K562 (cell line): Measurements from ENCODE around the gene INPP4B. TPM values are rescaled to one million over a fixed set of nuclear protein-coding genes. Genes with fewer than 3 reads are reported as not detected.

Experiments
- ATAC-seq: fragments of 200-7000 bp; cut with Tn5 transposase; 3 replicates; pipeline ENCODE4 v1.9.1; 2020; ENCODE audit warnings: moderate library complexity
- BruUV-seq: library from RNA; stranded (reverse); fragments of 400-500 nt; replicated peaks from 2 replicates; lab custom pipeline; 2021; lab: Mats Ljungman, UMichigan
- CTCF ChIA-PET: fragments of 300-600 bp; formaldehyde crosslinking; extraction: SDS; loops from one replicate; lab custom pipeline; 2021; ENCODE audit warnings: low intra/inter-chr PET ratio; lab: Yijun Ruan, JAX
- POLR2A ChIA-PET: fragments of 300-600, 350-650 bp; sonication (Branson Sonifier 250); formaldehyde crosslinking; extraction: SDS; loops from one replicate; lab custom pipeline; 2021; ENCODE audit warnings: antibody characterized with exemption, inconsistent platforms; lab: Yijun Ruan, JAX
- DNase-seq, 4 experiments: peaks; one replicate each; pipeline versions ENCODE4 v3.0.0 to v3.0.0-alpha.2; 2011 to 2018; ENCODE audit warnings: low spot score in 3 of 4, mixed read lengths in 3 of 4; ENCODE audit errors: extremely low read depth in 1 of 4
- FAIRE-seq: peaks from 2 replicates; lab custom pipeline; 2011; peaks lifted over from hg19 to GRCh38; lab: Jason Lieb, UNC
- H2AFZ ChIP-seq: 2 replicates; pipeline ENCODE4 v1.6.0; 2011; ENCODE audit warnings: low read depth, low read length, control low read depth, inconsistent platforms
- H3K27ac ChIP-seq: fragments of 200-600 bp; 3 replicates; pipeline ENCODE4 v1.8.0; 2011; ENCODE audit warnings: low read depth, mild to moderate bottlenecking, control low read depth, inconsistent platforms, low read length, moderate library complexity, mixed read lengths; ENCODE audit errors: extremely low read depth
- H3K27me3 ChIP-seq, 2 experiments: fragments of 300-600 bp in 1 of 2; 2 replicates in 1 of 2; 3 replicates in 1 of 2; pipeline versions ENCODE4 v1.6.0 to v1.8.0; 2011; ENCODE audit warnings: inconsistent platforms in 2 of 2, low read length in 2 of 2, mild to moderate bottlenecking in 1 of 2, mixed read lengths in 1 of 2, moderate library complexity in 1 of 2; ENCODE audit not compliant: control insufficient read depth in 2 of 2, insufficient read depth in 2 of 2
- H3K36me3 ChIP-seq: fragments of 300-600 bp; 3 replicates; pipeline ENCODE4 v1.8.0; 2011; ENCODE audit warnings: mild to moderate bottlenecking, low read length, inconsistent platforms; ENCODE audit not compliant: control insufficient read depth, insufficient read depth
- H3K4me1 ChIP-seq, 2 experiments: fragments of 200-600 bp in 1 of 2; replicated peaks in 1 of 2; 2 replicates in 1 of 2; 3 replicates in 1 of 2; pipeline versions ENCODE4 v1.5.1 to v1.8.0; 2011; ENCODE audit warnings: inconsistent platforms in 2 of 2, low read length in 2 of 2, mild to moderate bottlenecking in 1 of 2, mixed read lengths in 1 of 2, moderate library complexity in 1 of 2; ENCODE audit not compliant: control insufficient read depth in 2 of 2, insufficient read depth in 2 of 2
- H3K4me2 ChIP-seq: 2 replicates; pipeline ENCODE4 v1.6.1; 2011; ENCODE audit warnings: low read length, control low read depth, inconsistent platforms, mixed read lengths; ENCODE audit not compliant: insufficient read depth
- H3K4me3 ChIP-seq: fragments of 200-600 bp; sonication (generic), shearing (Covaris generic); 2 replicates; pipeline ENCODE4 v1.5.1; 2016; ENCODE audit warnings: control low read depth, inconsistent platforms
- H3K79me2 ChIP-seq: fragments of 200-600 bp; 3 replicates; pipeline ENCODE4 v1.8.0; 2011; ENCODE audit warnings: low read length, inconsistent platforms; ENCODE audit not compliant: control insufficient read depth, insufficient read depth
- H3K9ac ChIP-seq, 2 experiments: 2 replicates each; pipeline versions ENCODE4 v1.6.0 to v1.6.1; 2011; ENCODE audit warnings: low read depth in 2 of 2, low read length in 2 of 2, control low read depth in 1 of 2, inconsistent platforms in 1 of 2, mild to moderate bottlenecking in 1 of 2, mixed read lengths in 1 of 2; ENCODE audit not compliant: insufficient read depth in 1 of 2
- H3K9me1 ChIP-seq: one replicate; pipeline ENCODE4 v1.6.0; 2011; ENCODE audit warnings: inconsistent platforms, mild to moderate bottlenecking, low read length, moderate library complexity; ENCODE audit not compliant: control insufficient read depth, insufficient read depth
- H3K9me3 ChIP-seq: replicated peaks from 2 replicates; pipeline ENCODE4 v1.5.1; 2011; ENCODE audit warnings: low read depth, low read length, inconsistent platforms; ENCODE audit not compliant: control insufficient read depth, insufficient read depth
- H4K20me1 ChIP-seq: replicated peaks from 2 replicates; pipeline ENCODE4 v1.6.1; 2011; ENCODE audit warnings: low read length, inconsistent platforms, mixed read lengths; ENCODE audit not compliant: control insufficient read depth, insufficient read depth
- ARHGAP35 ChIP-seq: fragments of 450-650 bp; IDR thresholded peaks from 2 replicates; pipeline ENCODE4 v1.6.1; 2018; ENCODE audit not compliant: partially characterized antibody
- CBX2 ChIP-seq: fragments of 200-600 bp; sonication (generic); IDR thresholded peaks from one replicate; pipeline ENCODE4 v1.6.1; 2012; ENCODE audit warnings: mild to moderate bottlenecking, low read length, inconsistent platforms; ENCODE audit not compliant: insufficient read depth, poor library complexity, severe bottlenecking
- CHCHD3 ChIP-seq: fragments of 250-450 bp; sonication (Bioruptor Pico); IDR thresholded peaks from 2 replicates; pipeline ENCODE4 v2.1.2; 2022; ENCODE audit warnings: mild to moderate bottlenecking
- CREM ChIP-seq: IDR thresholded peaks from 2 replicates; pipeline ENCODE4 v1.6.1; 2014; ENCODE audit warnings: antibody characterized with exemption, low read depth
- JUNB ChIP-seq: fragments of 450-650 bp; formaldehyde crosslinking; conservative IDR thresholded peaks from 2 replicates; pipeline ENCODE4 v1.4.0; 2020; ENCODE audit warnings: mild to moderate bottlenecking
- NKRF ChIP-seq: fragments of 450-650 bp; IDR thresholded peaks from 2 replicates; pipeline ENCODE4 v1.6.1; 2016; ENCODE audit warnings: borderline replicate concordance
- SRSF1 ChIP-seq: fragments of 200-400 bp; formaldehyde crosslinking; IDR thresholded peaks from 2 replicates; pipeline ENCODE4 v1.6.1; 2017; ENCODE audit warnings: mild to moderate bottlenecking, low read depth, low read length, moderate library complexity
- ZFX ChIP-seq: sonication (generic); formaldehyde crosslinking; IDR thresholded peaks from 2 replicates; pipeline ENCODE4 v1.8.0; 2022; ENCODE audit warnings: mild to moderate bottlenecking, missing genetic modification reagents, moderate library complexity
- WGBS: fragments of 100-300 bp; shearing (Covaris generic); methylation state at CpG from one replicate; pipeline ENCODE4 v1.1.6; 2016; ENCODE audit warnings: low coverage, mixed read lengths; ENCODE audit not compliant: insufficient coverage; ENCODE audit errors: missing lambda C conversion rate; 5-methylcytosine and 5-hydroxymethylcytosine counted together
- in situ Hi-C: fragments of 300-500 bp; cut with MboI; formaldehyde crosslinking; loops from 4 replicates; pipeline ENCODE4 v1.15.0; 2018; ENCODE audit warnings: inconsistent platforms, mixed read lengths
- intact Hi-C: fragments of 100-400 bp; cut with micrococcal nuclease; formaldehyde crosslinking; loops from 2 replicates; pipeline ENCODE4 v1.14.2; 2022
- polyA plus RNA-seq, 8 experiments: library from polyadenylated mRNA; depleted of rRNA in 4 of 8; stranded (reverse) in 5 of 8; unstranded in 3 of 8; fragments of >200 nt; fragmentation: Nextera tagmentation in 2 of 8; fragmentation: Illumina TruSeq in 1 of 8; extraction: Ambion mirVana in 2 of 8; extraction: Trizol in 1 of 8; gene quantifications; 2 replicates each; pipeline versions ENCODE4 v1.2.1 to v1.2.3, GENCODE V29; 2011 to 2014; ENCODE audit warnings: inconsistent platforms in 1 of 8, missing spikeins in 1 of 8
- total RNA-seq, 7 experiments: library from RNA; depleted of rRNA in 6 of 7; stranded (reverse); fragments of >200 nt in 6 of 7; fragmentation: Illumina TruSeq in 2 of 7; extraction: Trizol in 2 of 7; gene quantifications; 2 replicates each; pipeline versions ENCODE4 v1.2.1 to v1.2.3, GENCODE V29; 2011 to 2021; ENCODE audit warnings: low replicate concordance in 1 of 7
- TF ChIP-seq, protein P1 (sequence below): fragments of 200-800 bp; sonication (Bioruptor generic); IDR thresholded peaks from 2 replicates; pipeline ENCODE4 v1.6.1; 2017; ENCODE audit warnings: missing genetic modification characterization, missing compliant biosample characterization

INPP4B gene
- total and polyA plus RNA-seq, 9 of the 15 experiments (the other 6 are each of a cell fraction or from before 2014, with no cell fraction given) = 0.04 to 0.11 TPM; not detected in 7

- POLR2A ChIA-PET = no interaction called here
- Histone ChIP-seq H2AFZ (no peak overlapping the region), H3K4me3 (no peak overlapping the region), H3K9ac (no peak overlapping the region), H3K27ac (no peak overlapping the region), H3K9me1 (no peaks in the 10 kb centered on the region), H3K36me3 (no peaks in the 10 kb centered on the region), H3K4me1 (no peaks in the 10 kb centered on the region), H4K20me1 (no peaks in the 10 kb centered on the region), H3K4me2 (no peak overlapping the region), H3K9me3 (no peaks in the 10 kb centered on the region), H3K79me2 (no peaks in the 10 kb centered on the region), H3K27me3 (no peaks in the 10 kb centered on the region)
- FAIRE-seq (no peak), DNase-seq (no peak), ATAC-seq (no peak)
- intact Hi-C loops = no loop called here
- BruUV-seq = no TSS peak
- CTCF ChIA-PET = no interaction called here
- in situ Hi-C loops = no loop called here
- TF ChIP-seq, protein P1, sequence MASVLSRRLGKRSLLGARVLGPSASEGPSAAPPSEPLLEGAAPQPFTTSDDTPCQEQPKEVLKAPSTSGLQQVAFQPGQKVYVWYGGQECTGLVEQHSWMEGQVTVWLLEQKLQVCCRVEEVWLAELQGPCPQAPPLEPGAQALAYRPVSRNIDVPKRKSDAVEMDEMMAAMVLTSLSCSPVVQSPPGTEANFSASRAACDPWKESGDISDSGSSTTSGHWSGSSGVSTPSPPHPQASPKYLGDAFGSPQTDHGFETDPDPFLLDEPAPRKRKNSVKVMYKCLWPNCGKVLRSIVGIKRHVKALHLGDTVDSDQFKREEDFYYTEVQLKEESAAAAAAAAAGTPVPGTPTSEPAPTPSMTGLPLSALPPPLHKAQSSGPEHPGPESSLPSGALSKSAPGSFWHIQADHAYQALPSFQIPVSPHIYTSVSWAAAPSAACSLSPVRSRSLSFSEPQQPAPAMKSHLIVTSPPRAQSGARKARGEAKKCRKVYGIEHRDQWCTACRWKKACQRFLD (CRISPR knock-in tag) = no peak
- TF ChIP-seq ZFX (no peak), CBX2 (no peak), JUNB (no peak), CREM (no peak)
- WGBS = 0% methylated on average over 1 of the region's 1 CpG
Measured at GRCh38 chr4:142708231-142708630, 137.9 kb downstream of the INPP4B start.

DNA sequence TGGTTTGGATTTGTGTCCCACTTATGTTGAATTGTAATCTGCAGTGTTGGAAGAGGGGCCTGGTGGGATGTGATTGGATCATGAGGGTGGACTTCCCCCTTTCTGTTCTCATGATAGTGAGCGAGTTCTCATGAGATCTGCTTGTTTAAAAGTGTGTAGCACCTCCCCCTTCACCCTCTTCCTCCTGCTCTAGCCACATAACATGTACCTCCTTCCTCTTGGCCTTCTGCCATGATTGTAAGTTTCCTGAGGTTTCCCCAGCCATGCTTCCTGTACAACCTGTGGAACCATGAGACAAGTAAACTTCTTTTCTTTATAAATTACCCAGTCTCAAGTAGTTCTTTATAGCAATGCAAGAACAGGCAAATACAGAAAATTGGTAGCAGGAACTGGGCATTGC lies 138.7 kb downstream of the INPP4B start:
- Histone ChIP-seq H3K9ac (no peak overlapping the region), H3K79me2 (no peaks in the 10 kb centered on the region), H3K27ac (no peak overlapping the region), H3K4me3 (no peak overlapping the region), H3K36me3 (no peaks in the 10 kb centered on the region), H3K4me2 (no peak overlapping the region), H4K20me1 (no peaks in the 10 kb centered on the region), H3K9me3 (no peaks in the 10 kb centered on the region), H3K27me3 (no peaks in the 10 kb centered on the region), H3K4me1 (no peaks in the 10 kb centered on the region), H2AFZ (no peak overlapping the region), H3K9me1 (no peaks in the 10 kb centered on the region)
- ChIA-PET CTCF (no interaction called here), POLR2A (no interaction called here)
- TF ChIP-seq SRSF1 (no peak), NKRF (no peak), ARHGAP35 (no peak), CHCHD3 (CRISPR knock-in tag) (no peak)
- in situ Hi-C loops = no loop called here
- no peak for DNase-seq
- FAIRE-seq = no peak
- intact Hi-C loops = no loop called here
- no peak for ATAC-seq
- BruUV-seq = no TSS peak
- 0% methylated on average over 1 of the region's 1 CpG for WGBS
